Measurements from ENCODE around the gene GBF1. TPM values are rescaled to one million over a fixed set of nuclear protein-coding genes. Genes with fewer than 3 reads are reported as not detected.

Gene GBF1
- total and polyA plus RNA-seq, 4 donors = 6.0 to 27.2 (median 15.2) TPM

DNA sequence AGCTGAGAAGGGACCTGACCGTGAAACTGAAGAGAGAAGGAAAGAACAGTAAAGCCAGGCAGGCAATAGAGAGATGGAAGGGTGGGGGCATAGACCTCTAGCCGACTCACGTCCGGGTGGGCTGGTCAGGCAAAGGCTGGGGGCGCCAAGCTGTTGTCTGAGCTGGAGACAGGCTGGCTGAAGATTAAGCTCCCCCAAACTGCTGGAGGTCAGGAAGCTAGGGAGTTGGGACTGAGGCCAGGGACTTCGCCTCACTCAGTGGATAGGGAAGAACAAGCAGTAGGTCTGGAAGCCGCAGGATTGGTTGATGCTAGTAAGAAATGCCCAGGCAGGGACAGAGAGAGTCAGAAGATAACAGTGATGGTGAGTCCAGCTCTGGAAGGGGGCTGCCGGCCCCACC lies 9.3 kb upstream of the GBF1 start (continued):
- TF ChIP-seq CTCF (IDR thresholded peaks at IDR 0.05; ENCODE audit: low read depth, low read length, missing input control) (no peak), JUND (IDR thresholded peaks at IDR 0.05) (no peak)

DNA sequence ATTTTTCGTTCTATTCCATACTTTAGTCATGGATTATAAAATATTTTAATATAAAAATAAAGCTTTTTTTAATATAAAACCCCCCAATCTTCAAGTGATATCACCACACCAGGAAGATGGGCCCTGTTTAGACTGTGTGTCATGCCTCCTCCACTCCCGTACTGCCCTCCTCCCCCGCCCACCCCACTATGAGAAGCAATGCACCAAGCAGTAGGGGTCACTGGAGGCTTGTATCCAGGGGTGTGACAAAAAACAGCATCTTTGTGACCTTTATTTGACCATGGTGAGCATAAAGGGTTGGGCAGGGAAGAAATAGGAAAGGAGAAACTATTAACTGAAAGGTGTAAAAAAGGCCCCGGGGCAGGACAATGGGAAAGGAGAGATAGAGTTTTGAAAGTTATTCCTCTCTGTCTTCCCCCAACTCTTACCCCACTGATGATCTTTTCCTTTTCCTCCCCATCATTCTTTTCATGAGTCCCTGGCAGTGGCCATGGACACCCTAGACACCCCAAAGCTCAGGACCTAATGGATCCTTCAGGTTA lies 7.5 kb upstream of the GBF1 start:
- H3K27ac ChIP-seq (ENCODE audit: low read depth in 1 of 2, low read length in 2 of 2) = no peak overlapping the region
- H3K27me3 ChIP-seq (ENCODE audit: control insufficient read depth in 4 of 4, insufficient read depth in 4 of 4, low read length in 3 of 4) = peaks cover 0 to 4% (median 0%) of the 10 kb centered on the region in 4 donors
- 60% methylated on average over 4 of the region's 4 CpGs for WGBS
- no peaks in the 10 kb centered on the region for H3K36me3 ChIP-seq (ENCODE audit: control insufficient read depth in 4 of 4, insufficient read depth in 3 of 4, low read depth in 1 of 4, low read length in 3 of 4)
- TF ChIP-seq JUND (IDR thresholded peaks at IDR 0.05) = no peak
- TF ChIP-seq YY1 (IDR thresholded peaks at IDR 0.05) = no peak
- no peak for TF ChIP-seq CTCF (IDR thresholded peaks at IDR 0.05; ENCODE audit: low read depth, low read length, missing input control)
- TF ChIP-seq, protein P1, sequence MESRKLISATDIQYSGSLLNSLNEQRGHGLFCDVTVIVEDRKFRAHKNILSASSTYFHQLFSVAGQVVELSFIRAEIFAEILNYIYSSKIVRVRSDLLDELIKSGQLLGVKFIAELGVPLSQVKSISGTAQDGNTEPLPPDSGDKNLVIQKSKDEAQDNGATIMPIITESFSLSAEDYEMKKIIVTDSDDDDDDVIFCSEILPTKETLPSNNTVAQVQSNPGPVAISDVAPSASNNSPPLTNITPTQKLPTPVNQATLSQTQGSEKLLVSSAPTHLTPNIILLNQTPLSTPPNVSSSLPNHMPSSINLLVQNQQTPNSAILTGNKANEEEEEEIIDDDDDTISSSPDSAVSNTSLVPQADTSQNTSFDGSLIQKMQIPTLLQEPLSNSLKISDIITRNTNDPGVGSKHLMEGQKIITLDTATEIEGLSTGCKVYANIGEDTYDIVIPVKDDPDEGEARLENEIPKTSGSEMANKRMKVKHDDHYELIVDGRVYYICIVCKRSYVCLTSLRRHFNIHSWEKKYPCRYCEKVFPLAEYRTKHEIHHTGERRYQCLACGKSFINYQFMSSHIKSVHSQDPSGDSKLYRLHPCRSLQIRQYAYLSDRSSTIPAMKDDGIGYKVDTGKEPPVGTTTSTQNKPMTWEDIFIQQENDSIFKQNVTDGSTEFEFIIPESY (IDR thresholded peaks at IDR 0.05) = no peak
- no peak for TF ChIP-seq REST (IDR thresholded peaks at IDR 0.05)
- TF ChIP-seq FOXA2 (IDR thresholded peaks at IDR 0.05) = no peak
- no peak for TF ChIP-seq ATF3 (IDR thresholded peaks at IDR 0.05)
- no peak for TF ChIP-seq GABPA (IDR thresholded peaks at IDR 0.05 in 1 of 2, conservative IDR thresholded peaks at IDR 0.05 in 1 of 2)
- H3K9me3 ChIP-seq (ENCODE audit: control insufficient read depth in 4 of 4, low read length in 3 of 4) = no peaks in the 10 kb centered on the region
- no peak overlapping the region for H3K9ac ChIP-seq (ENCODE audit: low read depth in 1 of 2, low read length in 2 of 2)
- H3K4me1 ChIP-seq (ENCODE audit: control insufficient read depth in 4 of 4, insufficient read depth in 4 of 4, low read length in 3 of 4) = peaks cover 5 to 19% (median 11%) of the 10 kb centered on the region in 4 donors
- no peak overlapping the region for H3K4me3 ChIP-seq (ENCODE audit: low read depth in 1 of 3, low read length in 3 of 3)
- DNase-seq (ENCODE audit: low spot score) = no peak
